PC-9 (cell line): ENCODE data around the gene ARHGAP45. TPM values are rescaled to one million over a fixed set of nuclear protein-coding genes. Genes with fewer than 3 reads are reported as not detected.

Experiments used
- BruUV-seq: library from RNA; stranded (reverse); fragments of 400-500 nt; replicated peaks from 2 replicates; lab custom pipeline; 2021; lab: Mats Ljungman, UMichigan
- CTCF ChIA-PET: fragments of 300-600 bp; sonication (Branson Sonifier 250); formaldehyde crosslinking; loops from one replicate; lab custom pipeline; 2022; ENCODE audit warnings: antibody characterized with exemption; lab: Charles Lee
- POLR2A ChIA-PET: fragments of 300-600 bp; sonication (Branson Sonifier 250); formaldehyde crosslinking; loops from one replicate; lab custom pipeline; 2022; ENCODE audit warnings: antibody characterized with exemption; ENCODE audit not compliant: unreplicated experiment; lab: Charles Lee
- DNase-seq, 2 experiments: peaks; one replicate each; pipeline versions ENCODE4 v3.0.0 to v3.0.0-alpha.2; 2015 to 2022; ENCODE audit warnings: mixed read lengths in 1 of 2
- H2AFZ ChIP-seq: fragments of 200-600 bp; sonication (generic); 2 replicates; pipeline ENCODE4 v1.8.1; 2017; ENCODE audit warnings: antibody characterized with exemption
- H3F3A ChIP-seq: fragments of 200-600 bp; sonication (generic); 2 replicates; pipeline ENCODE4 v1.8.1; 2017; ENCODE audit warnings: antibody characterized with exemption, mild to moderate bottlenecking, low read depth; ENCODE audit not compliant: insufficient read depth
- H3K27ac ChIP-seq: fragments of 200-600 bp; sonication (generic); 2 replicates; pipeline ENCODE4 v1.6.1; 2016; ENCODE audit warnings: mixed run types
- H3K27me3 ChIP-seq: fragments of 200-600 bp; sonication (generic); 2 replicates; pipeline ENCODE4 v1.6.1; 2016; ENCODE audit warnings: low read depth, mixed run types; ENCODE audit not compliant: insufficient read depth
- H3K36me3 ChIP-seq: fragments of 200-600 bp; sonication (generic); 2 replicates; pipeline ENCODE4 v1.6.1; 2016; ENCODE audit warnings: low read depth, mixed run types
- H3K4me1 ChIP-seq: fragments of 200-600 bp; sonication (generic); replicated peaks from 2 replicates; pipeline ENCODE4 v1.6.1; 2016; ENCODE audit warnings: mixed run types; ENCODE audit not compliant: insufficient read depth
- H3K4me2 ChIP-seq: fragments of 200-600 bp; sonication (generic); 2 replicates; pipeline ENCODE4 v1.6.1; 2017; ENCODE audit warnings: mixed run types
- H3K4me3 ChIP-seq: fragments of 200-600 bp; sonication (generic); 2 replicates; pipeline ENCODE4 v1.6.1; 2016; ENCODE audit warnings: mixed run types
- H3K79me2 ChIP-seq: fragments of 200-600 bp; sonication (generic); 2 replicates; pipeline ENCODE4 v1.6.1; 2017; ENCODE audit warnings: low read depth, mixed run types
- H3K9me2 ChIP-seq: fragments of 200-600 bp; sonication (generic); 2 replicates; pipeline ENCODE4 v1.8.1; 2017; ENCODE audit warnings: mild to moderate bottlenecking; ENCODE audit not compliant: insufficient read depth
- H3K9me3 ChIP-seq: fragments of 200-600 bp; sonication (generic); 2 replicates; pipeline ENCODE4 v1.8.1; 2016; ENCODE audit warnings: low read depth; ENCODE audit not compliant: insufficient read depth
- H4K20me1 ChIP-seq: fragments of 200-600 bp; sonication (generic); 2 replicates; pipeline ENCODE4 v1.8.1; 2017; ENCODE audit not compliant: insufficient read depth
- CTCF ChIP-seq: fragments of 200-600 bp; sonication (generic); conservative IDR thresholded peaks from 2 replicates; pipeline ENCODE4 v1.6.1; 2017; ENCODE audit warnings: mixed run types, antibody characterized with exemption, mild to moderate bottlenecking, moderate library complexity
- EZH2 ChIP-seq: fragments of 200-600 bp; sonication (generic); IDR thresholded peaks from 2 replicates; pipeline ENCODE4 v1.8.0; 2017; ENCODE audit warnings: antibody characterized with exemption, low read depth
- intact Hi-C: fragments of 100-400 bp; cut with micrococcal nuclease; formaldehyde crosslinking; loops from one replicate; pipeline ENCODE4 v1.10.0; 2022; ENCODE audit not compliant: unreplicated experiment
- total RNA-seq: library from RNA; stranded (reverse); gene quantifications from 2 replicates; pipeline ENCODE4 v1.2.3, GENCODE V29; 2021

ARHGAP45 gene
- total RNA-seq, 1 experiment from 2014 or later: 20.2 TPM

- intact Hi-C loops: no loop called here
- Histone ChIP-seq H2AFZ (no peak overlapping the region), H3K4me2 (no peak overlapping the region), H3K27me3 (no peaks in the 10 kb centered on the region), H4K20me1 (peaks cover 39% of the 10 kb centered on the region), H3K9me2 (no peaks in the 10 kb centered on the region), H3K9me3 (no peaks in the 10 kb centered on the region), H3K27ac (no peak overlapping the region), H3K4me1 (no peaks in the 10 kb centered on the region), H3K4me3 (no peak overlapping the region), H3K36me3 (no peaks in the 10 kb centered on the region), H3K79me2 (peaks cover 26% of the 10 kb centered on the region), H3F3A (peaks cover 16% of the 10 kb centered on the region; the same call in 1 of the 2 replicates)
- TF ChIP-seq EZH2 (no peak), CTCF (no peak)
- DNase-seq: no peak
- no TSS peak for BruUV-seq
- POLR2A ChIA-PET: no interaction called here
- CTCF ChIA-PET: interaction anchor here (0.7 kb wide), 1 partner anchor 89 kb away, joined by 5 read pairs; no protein-coding TSS in a partner anchor
These were observed 68.5 kb downstream of the ARHGAP45 start for GRCh38 chr19:1135454-1135853.

GRCh38 chr19:1136201-1136600 lies 69.2 kb downstream of the ARHGAP45 start:
- no peaks in the 10 kb centered on the region for H3K4me1 ChIP-seq
- H3K9me3 ChIP-seq: no peaks in the 10 kb centered on the region
- CTCF ChIA-PET: no interaction called here
- POLR2A ChIA-PET: no interaction called here
- intact Hi-C loops: no loop called here
- DNase-seq: no peak
- no peak overlapping the region for H2AFZ ChIP-seq
- H3K36me3 ChIP-seq: no peaks in the 10 kb centered on the region
- H4K20me1 ChIP-seq: peaks cover 33% of the 10 kb centered on the region
- no peaks in the 10 kb centered on the region for H3K27me3 ChIP-seq
- no peak overlapping the region for H3K4me3 ChIP-seq
- H3K27ac ChIP-seq: no peak overlapping the region
- peaks cover 26% of the 10 kb centered on the region for H3K79me2 ChIP-seq
- H3K9me2 ChIP-seq: no peaks in the 10 kb centered on the region
- no peak for TF ChIP-seq CTCF
- TF ChIP-seq EZH2: no peak
- H3K4me2 ChIP-seq: no peak overlapping the region
- peaks cover 14% of the 10 kb centered on the region; the same call in 1 of the 2 replicates for H3F3A ChIP-seq
- no TSS peak for BruUV-seq

Other genes starting within 250 kb of the ARHGAP45 start
- gene PLPPR3, start 245.2 kb upstream of the ARHGAP45 start, total RNA-seq: 0.81 and 0.90 TPM in 2 replicates
- gene AZU1, start 239.3 kb upstream of the ARHGAP45 start, total RNA-seq: not detected in 2 replicates
- not detected in 2 replicates for gene PRTN3, start 226.2 kb upstream of the ARHGAP45 start, total RNA-seq
- gene ELANE, start 214.9 kb upstream of the ARHGAP45 start, total RNA-seq: not detected in 2 replicates
- gene CFD, start 207.5 kb upstream of the ARHGAP45 start, total RNA-seq: 8.0 and 17.1 TPM in 2 replicates
- 54.7 and 63.8 TPM in 2 replicates for gene MED16, start 174.0 kb upstream of the ARHGAP45 start, total RNA-seq
- gene RNU6-9, start 173.7 kb upstream of the ARHGAP45 start, total RNA-seq: not detected in 2 replicates
- gene R3HDM4, start 153.9 kb upstream of the ARHGAP45 start, total RNA-seq: 55.8 and 57.5 TPM in 2 replicates
- gene KISS1R, start 149.8 kb upstream of the ARHGAP45 start, total RNA-seq: not detected in 2 replicates
- gene ARID3A, start 141.1 kb upstream of the ARHGAP45 start, total RNA-seq: 9.2 and 10.7 TPM in 2 replicates
- gene WDR18, start 82.8 kb upstream of the ARHGAP45 start, total RNA-seq: 61.5 and 95.3 TPM in 2 replicates
- gene GRIN3B, start 66.7 kb upstream of the ARHGAP45 start, total RNA-seq: 0.11 and 0.13 TPM in 2 replicates
- 155 and 162 TPM in 2 replicates for gene TMEM259, start 46.0 kb upstream of the ARHGAP45 start, total RNA-seq
- gene RNU6-2, start 45.6 kb upstream of the ARHGAP45 start, total RNA-seq: not detected in 2 replicates
- 168 and 206 TPM in 2 replicates for gene CNN2, start 40.6 kb upstream of the ARHGAP45 start, total RNA-seq
- gene ABCA7, start 27.1 kb upstream of the ARHGAP45 start, total RNA-seq: 29.9 and 32.0 TPM in 2 replicates
- gene POLR2E, start 28.2 kb downstream of the ARHGAP45 start, total RNA-seq: 180 and 237 TPM in 2 replicates
- 465 and 489 TPM in 2 replicates for gene GPX4, start 36.8 kb downstream of the ARHGAP45 start, total RNA-seq
- gene SBNO2, start 107.1 kb downstream of the ARHGAP45 start, total RNA-seq: 75.6 and 82.4 TPM in 2 replicates
- 53.0 and 59.5 TPM in 2 replicates for gene STK11, start 138.6 kb downstream of the ARHGAP45 start, total RNA-seq
- 1.8 and 1.9 TPM in 2 replicates for gene CBARP, start 170.8 kb downstream of the ARHGAP45 start, total RNA-seq
- gene ATP5F1D, start 174.6 kb downstream of the ARHGAP45 start, total RNA-seq: 157 and 214 TPM in 2 replicates
- gene MIDN, start 181.4 kb downstream of the ARHGAP45 start, total RNA-seq: 61.4 and 92.0 TPM in 2 replicates
- gene CIRBP, start 202.2 kb downstream of the ARHGAP45 start, total RNA-seq: 86.9 and 143 TPM in 2 replicates
- 51.8 and 64.2 TPM in 2 replicates for gene FAM174C, start 208.4 kb downstream of the ARHGAP45 start, total RNA-seq
- gene EFNA2, start 218.7 kb downstream of the ARHGAP45 start, total RNA-seq: 1.6 TPM in 1 of 2 replicates, not detected in the other